GM23338 (cell line): ENCODE results near the gene CIT.

Source experiments
- CREB1 ChIP-seq: fragments of 250-450 bp; sonication (Bioruptor Pico); IDR thresholded peaks from 2 replicates; pipeline ENCODE4 v1.5.0; 2020; ENCODE audit warnings: low read depth, mild to moderate bottlenecking, moderate library complexity
- EZH2 ChIP-seq: fragments of 200-600 bp; sonication (generic); IDR thresholded peaks from one replicate; pipeline ENCODE4 v1.8.0; 2017; ENCODE audit warnings: antibody characterized with exemption, mild to moderate bottlenecking, low read depth; ENCODE audit not compliant: unreplicated experiment
- EZH2phosphoT487 ChIP-seq: fragments of 200-600 bp; sonication (generic); IDR thresholded peaks from one replicate; pipeline ENCODE4 v1.8.1; 2018; ENCODE audit warnings: antibody characterized with exemption; ENCODE audit not compliant: unreplicated experiment
- JUNB ChIP-seq: IDR thresholded peaks from one replicate; pipeline ENCODE4 v1.6.1; 2016; ENCODE audit warnings: antibody characterized with exemption; ENCODE audit not compliant: unreplicated experiment
- NANOG ChIP-seq: IDR thresholded peaks from 2 replicates; pipeline ENCODE4 v1.6.1; 2016; ENCODE audit warnings: antibody characterized with exemption, borderline replicate concordance
- POLR2AphosphoS5 ChIP-seq: IDR thresholded peaks from 2 replicates; pipeline ENCODE4 v1.6.1; 2016; ENCODE audit warnings: antibody characterized with exemption, low read depth
- ZNF114 ChIP-seq: fragments of 250-450 bp; sonication (Bioruptor Pico); IDR thresholded peaks from 2 replicates; pipeline ENCODE4 v1.5.0; 2020; ENCODE audit warnings: mild to moderate bottlenecking, moderate library complexity
- ZNF331 ChIP-seq: fragments of 250-450 bp; sonication (Bioruptor Pico); IDR thresholded peaks from 2 replicates; pipeline ENCODE4 v1.5.0; 2020; ENCODE audit warnings: low read depth, mild to moderate bottlenecking, moderate library complexity
- TF ChIP-seq, protein P1 (sequence below): IDR thresholded peaks from one replicate; pipeline ENCODE4 v1.6.1; 2018; ENCODE audit warnings: antibody characterized with exemption; ENCODE audit not compliant: unreplicated experiment
- TF ChIP-seq, protein P2 (sequence below), 2 experiments: fragments of 200-600 bp in 1 of 2; sonication (generic) in 1 of 2; conservative IDR thresholded peaks; 2 replicates each; pipeline versions ENCODE4 v1.5.1 to v1.6.1; 2016 to 2017; ENCODE audit warnings: antibody characterized with exemption in 2 of 2, low read depth in 2 of 2, mild to moderate bottlenecking in 2 of 2, moderate library complexity in 1 of 2
- TF ChIP-seq, protein P3 (sequence below): IDR thresholded peaks from 2 replicates; pipeline ENCODE4 v1.6.1; 2016; ENCODE audit warnings: antibody characterized with exemption
- TF ChIP-seq, protein P4 (sequence below): fragments of 250-450 bp; sonication (Bioruptor Pico); IDR thresholded peaks from 2 replicates; pipeline ENCODE4 v1.5.0; 2020; ENCODE audit warnings: mild to moderate bottlenecking, moderate library complexity

DNA sequence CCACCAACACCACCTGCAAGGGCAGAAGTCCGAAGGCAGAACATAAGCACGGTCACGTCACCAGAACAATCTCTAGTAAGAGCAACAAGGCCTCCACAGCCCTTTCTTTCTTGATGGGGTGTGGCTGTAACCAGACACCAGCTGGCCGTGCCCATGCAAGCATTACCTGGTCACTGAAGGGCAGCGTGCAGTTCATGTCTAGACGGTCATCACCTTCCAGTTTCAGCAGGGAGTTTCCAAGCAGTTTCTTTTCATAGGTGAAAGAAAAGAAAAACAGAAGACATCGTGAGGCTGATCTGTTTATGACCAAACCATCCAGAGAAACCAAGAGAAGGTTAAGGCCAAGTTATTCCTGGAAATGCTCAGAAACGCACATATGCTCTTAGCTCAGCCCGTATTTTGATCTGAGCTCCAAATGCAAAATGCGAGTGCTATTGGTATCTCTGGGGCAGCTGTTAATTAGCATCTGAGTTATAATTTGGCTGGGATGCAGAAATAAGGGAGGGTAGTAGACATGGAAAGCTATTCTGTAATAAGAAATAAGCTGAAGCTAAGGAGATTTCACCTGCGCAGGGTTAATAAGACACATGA lies 166.7 kb downstream of the CIT start:
- TF ChIP-seq, protein P1, sequence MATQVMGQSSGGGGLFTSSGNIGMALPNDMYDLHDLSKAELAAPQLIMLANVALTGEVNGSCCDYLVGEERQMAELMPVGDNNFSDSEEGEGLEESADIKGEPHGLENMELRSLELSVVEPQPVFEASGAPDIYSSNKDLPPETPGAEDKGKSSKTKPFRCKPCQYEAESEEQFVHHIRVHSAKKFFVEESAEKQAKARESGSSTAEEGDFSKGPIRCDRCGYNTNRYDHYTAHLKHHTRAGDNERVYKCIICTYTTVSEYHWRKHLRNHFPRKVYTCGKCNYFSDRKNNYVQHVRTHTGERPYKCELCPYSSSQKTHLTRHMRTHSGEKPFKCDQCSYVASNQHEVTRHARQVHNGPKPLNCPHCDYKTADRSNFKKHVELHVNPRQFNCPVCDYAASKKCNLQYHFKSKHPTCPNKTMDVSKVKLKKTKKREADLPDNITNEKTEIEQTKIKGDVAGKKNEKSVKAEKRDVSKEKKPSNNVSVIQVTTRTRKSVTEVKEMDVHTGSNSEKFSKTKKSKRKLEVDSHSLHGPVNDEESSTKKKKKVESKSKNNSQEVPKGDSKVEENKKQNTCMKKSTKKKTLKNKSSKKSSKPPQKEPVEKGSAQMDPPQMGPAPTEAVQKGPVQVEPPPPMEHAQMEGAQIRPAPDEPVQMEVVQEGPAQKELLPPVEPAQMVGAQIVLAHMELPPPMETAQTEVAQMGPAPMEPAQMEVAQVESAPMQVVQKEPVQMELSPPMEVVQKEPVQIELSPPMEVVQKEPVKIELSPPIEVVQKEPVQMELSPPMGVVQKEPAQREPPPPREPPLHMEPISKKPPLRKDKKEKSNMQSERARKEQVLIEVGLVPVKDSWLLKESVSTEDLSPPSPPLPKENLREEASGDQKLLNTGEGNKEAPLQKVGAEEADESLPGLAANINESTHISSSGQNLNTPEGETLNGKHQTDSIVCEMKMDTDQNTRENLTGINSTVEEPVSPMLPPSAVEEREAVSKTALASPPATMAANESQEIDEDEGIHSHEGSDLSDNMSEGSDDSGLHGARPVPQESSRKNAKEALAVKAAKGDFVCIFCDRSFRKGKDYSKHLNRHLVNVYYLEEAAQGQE = no peak
- TF ChIP-seq CREB1 = no peak
- TF ChIP-seq, protein P2, sequence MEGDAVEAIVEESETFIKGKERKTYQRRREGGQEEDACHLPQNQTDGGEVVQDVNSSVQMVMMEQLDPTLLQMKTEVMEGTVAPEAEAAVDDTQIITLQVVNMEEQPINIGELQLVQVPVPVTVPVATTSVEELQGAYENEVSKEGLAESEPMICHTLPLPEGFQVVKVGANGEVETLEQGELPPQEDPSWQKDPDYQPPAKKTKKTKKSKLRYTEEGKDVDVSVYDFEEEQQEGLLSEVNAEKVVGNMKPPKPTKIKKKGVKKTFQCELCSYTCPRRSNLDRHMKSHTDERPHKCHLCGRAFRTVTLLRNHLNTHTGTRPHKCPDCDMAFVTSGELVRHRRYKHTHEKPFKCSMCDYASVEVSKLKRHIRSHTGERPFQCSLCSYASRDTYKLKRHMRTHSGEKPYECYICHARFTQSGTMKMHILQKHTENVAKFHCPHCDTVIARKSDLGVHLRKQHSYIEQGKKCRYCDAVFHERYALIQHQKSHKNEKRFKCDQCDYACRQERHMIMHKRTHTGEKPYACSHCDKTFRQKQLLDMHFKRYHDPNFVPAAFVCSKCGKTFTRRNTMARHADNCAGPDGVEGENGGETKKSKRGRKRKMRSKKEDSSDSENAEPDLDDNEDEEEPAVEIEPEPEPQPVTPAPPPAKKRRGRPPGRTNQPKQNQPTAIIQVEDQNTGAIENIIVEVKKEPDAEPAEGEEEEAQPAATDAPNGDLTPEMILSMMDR (conservative IDR thresholded peaks at IDR 0.05; ENCODE audit: low read depth in 2 of 2) = no peak
- TF ChIP-seq POLR2AphosphoS5 = no peak
- no peak for TF ChIP-seq EZH2
- TF ChIP-seq JUNB = no peak
- TF ChIP-seq EZH2phosphoT487 = no peak
- TF ChIP-seq ZNF331 (CRISPR knock-in tag) = no peak
- TF ChIP-seq, protein P3, sequence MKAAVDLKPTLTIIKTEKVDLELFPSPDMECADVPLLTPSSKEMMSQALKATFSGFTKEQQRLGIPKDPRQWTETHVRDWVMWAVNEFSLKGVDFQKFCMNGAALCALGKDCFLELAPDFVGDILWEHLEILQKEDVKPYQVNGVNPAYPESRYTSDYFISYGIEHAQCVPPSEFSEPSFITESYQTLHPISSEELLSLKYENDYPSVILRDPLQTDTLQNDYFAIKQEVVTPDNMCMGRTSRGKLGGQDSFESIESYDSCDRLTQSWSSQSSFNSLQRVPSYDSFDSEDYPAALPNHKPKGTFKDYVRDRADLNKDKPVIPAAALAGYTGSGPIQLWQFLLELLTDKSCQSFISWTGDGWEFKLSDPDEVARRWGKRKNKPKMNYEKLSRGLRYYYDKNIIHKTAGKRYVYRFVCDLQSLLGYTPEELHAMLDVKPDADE = no peak
- no peak for TF ChIP-seq NANOG
- no peak for TF ChIP-seq ZNF114 (CRISPR knock-in tag)
- TF ChIP-seq, protein P4, sequence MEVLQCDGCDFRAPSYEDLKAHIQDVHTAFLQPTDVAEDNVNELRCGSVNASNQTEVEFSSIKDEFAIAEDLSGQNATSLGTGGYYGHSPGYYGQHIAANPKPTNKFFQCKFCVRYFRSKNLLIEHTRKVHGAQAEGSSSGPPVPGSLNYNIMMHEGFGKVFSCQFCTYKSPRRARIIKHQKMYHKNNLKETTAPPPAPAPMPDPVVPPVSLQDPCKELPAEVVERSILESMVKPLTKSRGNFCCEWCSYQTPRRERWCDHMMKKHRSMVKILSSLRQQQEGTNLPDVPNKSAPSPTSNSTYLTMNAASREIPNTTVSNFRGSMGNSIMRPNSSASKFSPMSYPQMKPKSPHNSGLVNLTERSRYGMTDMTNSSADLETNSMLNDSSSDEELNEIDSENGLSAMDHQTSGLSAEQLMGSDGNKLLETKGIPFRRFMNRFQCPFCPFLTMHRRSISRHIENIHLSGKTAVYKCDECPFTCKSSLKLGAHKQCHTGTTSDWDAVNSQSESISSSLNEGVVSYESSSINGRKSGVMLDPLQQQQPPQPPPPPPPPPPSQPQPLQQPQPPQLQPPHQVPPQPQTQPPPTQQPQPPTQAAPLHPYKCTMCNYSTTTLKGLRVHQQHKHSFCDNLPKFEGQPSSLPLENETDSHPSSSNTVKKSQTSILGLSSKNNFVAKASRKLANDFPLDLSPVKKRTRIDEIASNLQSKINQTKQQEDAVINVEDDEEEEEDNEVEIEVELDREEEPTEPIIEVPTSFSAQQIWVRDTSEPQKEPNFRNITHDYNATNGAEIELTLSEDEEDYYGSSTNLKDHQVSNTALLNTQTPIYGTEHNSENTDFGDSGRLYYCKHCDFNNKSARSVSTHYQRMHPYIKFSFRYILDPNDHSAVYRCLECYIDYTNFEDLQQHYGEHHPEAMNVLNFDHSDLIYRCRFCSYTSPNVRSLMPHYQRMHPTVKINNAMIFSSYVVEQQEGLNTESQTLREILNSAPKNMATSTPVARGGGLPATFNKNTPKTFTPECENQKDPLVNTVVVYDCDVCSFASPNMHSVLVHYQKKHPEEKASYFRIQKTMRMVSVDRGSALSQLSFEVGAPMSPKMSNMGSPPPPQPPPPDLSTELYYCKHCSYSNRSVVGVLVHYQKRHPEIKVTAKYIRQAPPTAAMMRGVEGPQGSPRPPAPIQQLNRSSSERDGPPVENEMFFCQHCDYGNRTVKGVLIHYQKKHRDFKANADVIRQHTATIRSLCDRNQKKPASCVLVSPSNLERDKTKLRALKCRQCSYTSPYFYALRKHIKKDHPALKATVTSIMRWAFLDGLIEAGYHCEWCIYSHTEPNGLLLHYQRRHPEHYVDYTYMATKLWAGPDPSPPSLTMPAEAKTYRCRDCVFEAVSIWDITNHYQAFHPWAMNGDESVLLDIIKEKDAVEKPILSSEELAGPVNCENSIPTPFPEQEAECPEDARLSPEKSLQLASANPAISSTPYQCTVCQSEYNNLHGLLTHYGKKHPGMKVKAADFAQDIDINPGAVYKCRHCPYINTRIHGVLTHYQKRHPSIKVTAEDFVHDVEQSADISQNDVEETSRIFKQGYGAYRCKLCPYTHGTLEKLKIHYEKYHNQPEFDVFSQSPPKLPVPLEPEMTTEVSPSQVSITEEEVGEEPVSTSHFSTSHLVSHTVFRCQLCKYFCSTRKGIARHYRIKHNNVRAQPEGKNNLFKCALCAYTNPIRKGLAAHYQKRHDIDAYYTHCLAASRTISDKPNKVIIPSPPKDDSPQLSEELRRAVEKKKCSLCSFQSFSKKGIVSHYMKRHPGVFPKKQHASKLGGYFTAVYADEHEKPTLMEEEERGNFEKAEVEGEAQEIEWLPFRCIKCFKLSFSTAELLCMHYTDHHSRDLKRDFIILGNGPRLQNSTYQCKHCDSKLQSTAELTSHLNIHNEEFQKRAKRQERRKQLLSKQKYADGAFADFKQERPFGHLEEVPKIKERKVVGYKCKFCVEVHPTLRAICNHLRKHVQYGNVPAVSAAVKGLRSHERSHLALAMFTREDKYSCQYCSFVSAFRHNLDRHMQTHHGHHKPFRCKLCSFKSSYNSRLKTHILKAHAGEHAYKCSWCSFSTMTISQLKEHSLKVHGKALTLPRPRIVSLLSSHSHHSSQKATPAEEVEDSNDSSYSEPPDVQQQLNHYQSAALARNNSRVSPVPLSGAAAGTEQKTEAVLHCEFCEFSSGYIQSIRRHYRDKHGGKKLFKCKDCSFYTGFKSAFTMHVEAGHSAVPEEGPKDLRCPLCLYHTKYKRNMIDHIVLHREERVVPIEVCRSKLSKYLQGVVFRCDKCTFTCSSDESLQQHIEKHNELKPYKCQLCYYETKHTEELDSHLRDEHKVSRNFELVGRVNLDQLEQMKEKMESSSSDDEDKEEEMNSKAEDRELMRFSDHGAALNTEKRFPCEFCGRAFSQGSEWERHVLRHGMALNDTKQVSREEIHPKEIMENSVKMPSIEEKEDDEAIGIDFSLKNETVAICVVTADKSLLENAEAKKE = no peak
